Erythroblast (primary cell): ENCODE data around the gene MYO15B.

ENCODE experiments used
- GATA1 ChIP-seq: IDR thresholded peaks from 2 replicates; pipeline ENCODE4 v1.6.1; 2011; ENCODE audit warnings: low read depth, mild to moderate bottlenecking, control low read depth, low read length, moderate library complexity
- POLR2A ChIP-seq: IDR thresholded peaks from 2 replicates; pipeline ENCODE4 v1.6.1; 2011; ENCODE audit warnings: mild to moderate bottlenecking, low read length

DNA sequence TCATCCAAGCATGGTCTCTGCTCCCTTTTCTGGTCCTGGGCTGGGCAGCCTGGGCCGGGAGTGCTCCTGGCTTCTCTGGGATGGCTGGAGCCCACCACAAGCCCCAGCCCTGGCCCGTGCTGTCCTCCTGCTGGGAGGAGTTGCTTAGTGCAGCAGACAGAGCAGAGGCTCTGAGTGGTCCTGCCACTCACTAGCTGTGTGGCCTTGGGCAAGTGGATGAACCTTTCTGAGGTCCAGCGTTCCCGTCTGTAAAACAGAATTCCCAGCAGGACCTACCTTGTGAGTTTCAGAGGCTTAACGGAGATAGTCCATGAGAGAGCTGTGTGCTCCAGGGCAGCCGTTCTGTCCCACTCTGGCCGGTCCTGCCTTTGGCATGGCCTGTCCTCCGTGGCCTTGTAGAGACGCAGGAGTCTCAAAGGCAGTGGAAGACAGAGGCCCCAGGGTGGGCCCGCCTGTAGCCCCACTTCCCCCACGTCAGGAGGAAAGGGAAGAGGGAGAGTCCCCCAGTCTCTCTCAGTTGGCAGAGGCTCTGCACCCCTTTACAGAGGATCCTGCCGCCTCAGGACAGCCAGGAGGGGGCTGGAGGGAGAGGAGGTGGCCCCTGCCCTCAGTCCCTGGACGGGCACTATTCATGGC is 7.8 kb downstream of the MYO15B start:
- TF ChIP-seq POLR2A (no peak), GATA1 (no peak)
